Chondrocyte (in vitro differentiated cells): ENCODE data around the gene RASGRF1. TPM values are rescaled to one million over a fixed set of nuclear protein-coding genes. Genes with fewer than 3 reads are reported as not detected.

Experiments
- DNase-seq: peaks from one replicate; pipeline ENCODE4 v3.0.0; 2021; ENCODE audit warnings: mixed read lengths, low spot score
- H3K27ac Mint-ChIP-seq: one replicate; pipeline ENCODE4 v1.8.0; 2021; ENCODE audit warnings: mild to moderate bottlenecking, moderate library complexity, mixed read lengths; ENCODE audit not compliant: unreplicated experiment
- H3K27me3 Mint-ChIP-seq: 2 replicates; pipeline ENCODE4 v1.8.0; 2021; ENCODE audit warnings: low read depth, mixed read lengths
- H3K36me3 Mint-ChIP-seq: 2 replicates; pipeline ENCODE4 v1.8.0; 2021; ENCODE audit warnings: low read depth, mixed read lengths
- H3K4me1 Mint-ChIP-seq: 2 replicates; pipeline ENCODE4 v1.8.0; 2021; ENCODE audit warnings: low read depth, mild to moderate bottlenecking, mixed read lengths
- H3K4me3 Mint-ChIP-seq: one replicate; pipeline ENCODE4 v1.8.0; 2021; ENCODE audit warnings: mild to moderate bottlenecking, moderate library complexity, mixed read lengths; ENCODE audit not compliant: unreplicated experiment
- H3K9me3 Mint-ChIP-seq: 2 replicates; pipeline ENCODE4 v1.8.0; 2021; ENCODE audit warnings: low read depth, mixed read lengths
- total RNA-seq: library from RNA; stranded (reverse); gene quantifications from 3 replicates; pipeline ENCODE4 v1.2.1, GENCODE V29; 2021
- TF ChIP-seq, protein P1 (sequence below): fragments of 200-600 bp; sonication (generic); IDR thresholded peaks from 2 replicates; pipeline ENCODE4 v1.5.0; 2021; ENCODE audit warnings: antibody characterized with exemption, mild to moderate bottlenecking, moderate library complexity

RASGRF1 gene
- total RNA-seq, 1 donor from 2014 or later = 0.10 TPM

DNA sequence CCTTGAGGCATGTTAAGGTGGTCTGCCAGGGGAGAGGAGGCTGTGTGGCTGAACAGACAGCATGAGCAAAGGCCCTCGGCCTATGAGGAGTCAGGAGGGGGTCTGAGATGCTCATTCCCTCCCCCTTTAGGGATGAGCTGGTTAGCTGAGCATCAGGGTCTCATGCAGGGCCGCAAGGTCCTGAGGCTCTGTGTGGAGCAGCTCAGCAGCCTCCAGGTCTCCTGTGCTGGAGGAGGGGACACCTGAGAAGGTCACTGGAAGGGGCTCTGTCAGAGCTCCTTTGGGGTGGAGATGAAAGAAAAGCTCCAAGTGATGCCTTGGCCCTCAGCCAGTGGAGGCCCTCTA, 67.1 kb downstream of the RASGRF1 start:
- Mint-ChIP-seq H3K27me3 (no peaks in the 10 kb centered on the region), H3K36me3 (peaks cover 1% of the 10 kb centered on the region), H3K9me3 (no peaks in the 10 kb centered on the region), H3K4me1 (no peaks in the 10 kb centered on the region), H3K27ac (no peak overlapping the region), H3K4me3 (no peak overlapping the region)
- DNase-seq = no peak
- TF ChIP-seq, protein P1, sequence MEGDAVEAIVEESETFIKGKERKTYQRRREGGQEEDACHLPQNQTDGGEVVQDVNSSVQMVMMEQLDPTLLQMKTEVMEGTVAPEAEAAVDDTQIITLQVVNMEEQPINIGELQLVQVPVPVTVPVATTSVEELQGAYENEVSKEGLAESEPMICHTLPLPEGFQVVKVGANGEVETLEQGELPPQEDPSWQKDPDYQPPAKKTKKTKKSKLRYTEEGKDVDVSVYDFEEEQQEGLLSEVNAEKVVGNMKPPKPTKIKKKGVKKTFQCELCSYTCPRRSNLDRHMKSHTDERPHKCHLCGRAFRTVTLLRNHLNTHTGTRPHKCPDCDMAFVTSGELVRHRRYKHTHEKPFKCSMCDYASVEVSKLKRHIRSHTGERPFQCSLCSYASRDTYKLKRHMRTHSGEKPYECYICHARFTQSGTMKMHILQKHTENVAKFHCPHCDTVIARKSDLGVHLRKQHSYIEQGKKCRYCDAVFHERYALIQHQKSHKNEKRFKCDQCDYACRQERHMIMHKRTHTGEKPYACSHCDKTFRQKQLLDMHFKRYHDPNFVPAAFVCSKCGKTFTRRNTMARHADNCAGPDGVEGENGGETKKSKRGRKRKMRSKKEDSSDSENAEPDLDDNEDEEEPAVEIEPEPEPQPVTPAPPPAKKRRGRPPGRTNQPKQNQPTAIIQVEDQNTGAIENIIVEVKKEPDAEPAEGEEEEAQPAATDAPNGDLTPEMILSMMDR = no peak

DNA sequence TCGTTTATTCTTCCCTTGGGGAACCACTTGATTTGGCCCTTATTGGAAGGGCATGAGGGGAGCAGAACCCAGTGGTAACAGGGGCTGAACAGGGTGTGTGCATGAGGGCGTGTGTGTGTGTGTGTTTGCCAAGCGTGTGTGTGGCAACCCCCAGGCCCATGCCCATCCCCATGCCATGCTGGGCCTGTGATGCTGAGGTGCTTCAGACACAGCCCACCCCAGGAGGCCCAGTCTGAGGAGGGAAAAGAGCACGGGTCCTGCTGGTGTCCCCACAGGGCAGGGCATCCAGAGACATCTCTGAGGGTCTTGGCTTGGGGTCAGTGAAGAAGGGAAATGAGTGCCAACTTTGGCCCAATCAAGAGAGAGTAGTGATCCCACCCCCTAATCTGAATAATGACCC, 71.6 kb downstream of the RASGRF1 start:
- Mint-ChIP-seq H3K36me3 (no peaks in the 10 kb centered on the region), H3K27me3 (no peaks in the 10 kb centered on the region), H3K4me3 (no peak overlapping the region), H3K27ac (no peak overlapping the region), H3K4me1 (no peaks in the 10 kb centered on the region), H3K9me3 (no peaks in the 10 kb centered on the region)
- TF ChIP-seq, protein P1 = no peak
- DNase-seq = no peak

DNA sequence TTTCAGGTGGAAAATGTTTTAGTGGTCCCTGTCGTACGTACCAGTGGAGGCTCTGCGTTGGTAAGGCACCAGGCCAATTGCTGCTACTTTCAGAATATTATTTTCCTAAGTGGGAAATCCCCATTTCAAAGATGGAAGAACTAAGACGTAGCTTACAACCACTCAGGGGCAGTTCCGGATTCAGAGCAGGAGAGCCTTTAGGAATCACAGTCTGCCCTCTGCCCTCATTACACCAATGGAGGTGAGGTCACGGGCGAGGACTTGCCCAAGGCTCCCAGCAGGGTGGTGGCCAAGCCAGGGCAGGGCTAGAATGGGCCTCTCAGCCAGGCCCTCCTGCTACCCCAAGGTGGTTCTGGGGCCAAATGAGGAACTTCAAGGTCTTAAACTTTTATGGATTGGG, 72.6 kb downstream of the RASGRF1 start:
- DNase-seq = peak; percentile 51
- Mint-ChIP-seq H3K4me1 (no peaks in the 10 kb centered on the region), H3K27ac (no peak overlapping the region), H3K36me3 (no peaks in the 10 kb centered on the region), H3K4me3 (no peak overlapping the region), H3K9me3 (no peaks in the 10 kb centered on the region), H3K27me3 (no peaks in the 10 kb centered on the region)
- TF ChIP-seq, protein P1 = no peak

DNA sequence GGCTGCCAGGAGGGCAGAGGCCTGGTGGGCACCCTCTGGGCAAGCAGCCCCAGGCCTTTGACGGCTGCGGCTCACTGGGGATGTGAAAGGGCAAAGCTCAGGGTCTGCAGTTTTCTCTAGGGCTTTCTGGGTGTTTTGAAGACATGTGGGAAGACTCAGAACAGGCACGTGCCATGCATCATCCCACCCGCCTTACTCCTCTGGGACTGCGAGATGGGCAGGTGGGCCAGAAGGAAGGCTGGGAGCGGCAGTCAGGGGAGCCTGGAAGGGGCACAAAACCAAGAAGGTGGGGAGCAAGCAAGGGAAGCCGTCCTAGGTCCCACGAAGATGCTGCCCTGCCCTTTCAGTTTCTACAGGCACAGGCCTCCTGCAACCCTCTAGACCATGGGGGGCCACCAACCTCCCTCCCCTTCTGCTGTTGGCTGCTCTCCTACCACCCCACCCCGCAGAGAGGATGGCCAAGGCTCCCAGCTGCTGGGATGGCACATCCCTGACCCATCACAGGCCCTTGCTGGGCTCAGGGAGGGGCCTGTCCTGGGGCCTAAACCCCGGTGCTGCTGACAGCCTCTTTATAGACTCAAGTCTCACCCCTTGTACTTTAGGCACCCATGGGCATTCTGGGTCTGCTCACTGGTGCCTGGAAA, 73.9 kb downstream of the RASGRF1 start:
- H3K4me1 Mint-ChIP-seq = no peaks in the 10 kb centered on the region
- H3K4me3 Mint-ChIP-seq = no peak overlapping the region
- H3K27ac Mint-ChIP-seq = no peak overlapping the region
- H3K9me3 Mint-ChIP-seq = no peaks in the 10 kb centered on the region
- DNase-seq = peak; percentile 61
- TF ChIP-seq, protein P1 = no peak
- no peaks in the 10 kb centered on the region for H3K27me3 Mint-ChIP-seq
- no peaks in the 10 kb centered on the region for H3K36me3 Mint-ChIP-seq

DNA sequence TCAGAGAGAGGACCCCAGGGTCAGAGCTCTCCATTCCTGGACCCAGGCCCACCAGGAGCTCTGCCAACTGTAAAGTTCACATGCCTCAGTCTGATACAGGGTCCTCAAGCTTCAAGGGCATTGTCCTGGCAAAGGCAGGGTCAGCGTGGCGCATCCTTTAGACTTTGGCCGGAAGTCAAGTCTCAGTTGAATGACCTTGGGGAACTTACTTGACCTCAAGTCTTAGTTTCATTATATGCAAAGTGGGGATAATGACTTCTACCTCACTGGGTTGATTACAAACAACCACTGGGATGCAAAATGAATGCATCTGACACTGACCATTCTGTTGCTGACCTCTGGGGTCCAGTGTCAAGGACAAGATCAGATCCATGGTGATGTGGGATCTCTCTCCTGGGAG, 75.2 kb downstream of the RASGRF1 start:
- peak; percentile 34 for DNase-seq
- H3K36me3 Mint-ChIP-seq = no peaks in the 10 kb centered on the region
- H3K27ac Mint-ChIP-seq = no peak overlapping the region
- no peak overlapping the region for H3K4me3 Mint-ChIP-seq
- H3K27me3 Mint-ChIP-seq = no peaks in the 10 kb centered on the region
- no peaks in the 10 kb centered on the region for H3K9me3 Mint-ChIP-seq
- TF ChIP-seq, protein P1 = no peak
- H3K4me1 Mint-ChIP-seq = no peaks in the 10 kb centered on the region
